ENCODE measurements around the gene FIGN. TPM values are rescaled to one million over a fixed set of nuclear protein-coding genes. Genes with fewer than 3 reads are reported as not detected.

The FIGN gene
- polyA plus RNA-seq, 1 donor = 1.3 TPM

GRCh38 chr2:163552758-163553157 lies 183.1 kb downstream of the FIGN start:
- H3K9me3 ChIP-seq (ENCODE audit: control insufficient read depth, low read depth, low read length) = no peaks in the 10 kb centered on the region
- DNase-seq = no peak
- H3K4me1 ChIP-seq (ENCODE audit: control insufficient read depth, insufficient read depth, low read length) = no peaks in the 10 kb centered on the region
- H3K27me3 ChIP-seq (ENCODE audit: control insufficient read depth, insufficient read depth, low read length) = no peaks in the 10 kb centered on the region
- 100% methylated on average over 1 of the region's 2 CpGs for WGBS (ENCODE audit: insufficient coverage, low lambda C conversion rate)
- no peak overlapping the region for H3K4me3 ChIP-seq (ENCODE audit: low read length)
- H3K36me3 ChIP-seq (ENCODE audit: control insufficient read depth, insufficient read depth, low read length) = no peaks in the 10 kb centered on the region
- no peak overlapping the region for H3K27ac ChIP-seq (ENCODE audit: low read length)

GRCh38 chr2:163551616-163552373 lies 184.0 kb downstream of the FIGN start:
- no peaks in the 10 kb centered on the region for H3K9me3 ChIP-seq (ENCODE audit: control insufficient read depth, low read depth, low read length)
- H3K4me1 ChIP-seq (ENCODE audit: control insufficient read depth, insufficient read depth, low read length) = no peaks in the 10 kb centered on the region
- no peaks in the 10 kb centered on the region for H3K27me3 ChIP-seq (ENCODE audit: control insufficient read depth, insufficient read depth, low read length)
- H3K27ac ChIP-seq (ENCODE audit: low read length) = no peak overlapping the region
- H3K36me3 ChIP-seq (ENCODE audit: control insufficient read depth, insufficient read depth, low read length) = no peaks in the 10 kb centered on the region
- DNase-seq = no peak
- 100% methylated on average over 2 of the region's 3 CpGs for WGBS (ENCODE audit: insufficient coverage, low lambda C conversion rate)
- H3K4me3 ChIP-seq (ENCODE audit: low read length) = no peak overlapping the region

GRCh38 chr2:163548970-163549369 lies 186.8 kb downstream of the FIGN start:
- no peak for DNase-seq
- H3K4me1 ChIP-seq (ENCODE audit: control insufficient read depth, insufficient read depth, low read length) = no peaks in the 10 kb centered on the region
- no peaks in the 10 kb centered on the region for H3K36me3 ChIP-seq (ENCODE audit: control insufficient read depth, insufficient read depth, low read length)
- H3K27ac ChIP-seq (ENCODE audit: low read length) = no peak overlapping the region
- H3K9me3 ChIP-seq (ENCODE audit: control insufficient read depth, low read depth, low read length) = no peaks in the 10 kb centered on the region
- no peaks in the 10 kb centered on the region for H3K27me3 ChIP-seq (ENCODE audit: control insufficient read depth, insufficient read depth, low read length)
- no peak overlapping the region for H3K4me3 ChIP-seq (ENCODE audit: low read length)
- WGBS (ENCODE audit: insufficient coverage, low lambda C conversion rate) = 80% methylated on average over 1 of the region's 3 CpGs
